GM23338 (cell line): Measurements from ENCODE around the gene CYB5D1. TPM values are rescaled to one million over a fixed set of nuclear protein-coding genes. Genes with fewer than 3 reads are reported as not detected.

ENCODE experiments used
- ATAC-seq: fragments of 200-7000 bp; cut with Tn5 transposase; 3 replicates; pipeline ENCODE4 v1.9.1; 2020
- DNase-seq: peaks from one replicate; pipeline ENCODE4 v3.0.0-alpha.2; 2015; ENCODE audit warnings: low spot score
- H2AFZ ChIP-seq: fragments of 200-600 bp; sonication (generic); 2 replicates; pipeline ENCODE4 v1.8.0; 2016; ENCODE audit warnings: antibody characterized with exemption, mild to moderate bottlenecking, moderate library complexity
- H3F3A ChIP-seq: fragments of 200-600 bp; sonication (generic); replicated peaks from 2 replicates; pipeline ENCODE4 v1.8.0; 2017; ENCODE audit warnings: antibody characterized with exemption, mixed run types, low read depth
- H3K27ac ChIP-seq: fragments of 200-600 bp; sonication (generic); 2 replicates; pipeline ENCODE4 v1.6.1; 2016; ENCODE audit warnings: low read depth
- H3K27me3 ChIP-seq: fragments of 200-600 bp; sonication (generic); 2 replicates; pipeline ENCODE4 v1.8.0; 2016; ENCODE audit warnings: mild to moderate bottlenecking, mixed run types, moderate library complexity; ENCODE audit not compliant: insufficient read depth
- H3K36me3 ChIP-seq: fragments of 200-600 bp; sonication (generic); 2 replicates; pipeline ENCODE4 v1.8.0; 2016; ENCODE audit warnings: mild to moderate bottlenecking; ENCODE audit not compliant: insufficient read depth
- H3K4me1 ChIP-seq: fragments of 200-600 bp; sonication (generic); 2 replicates; pipeline ENCODE4 v1.8.0; 2016; ENCODE audit warnings: mild to moderate bottlenecking, moderate library complexity; ENCODE audit not compliant: insufficient read depth
- H3K4me2 ChIP-seq: fragments of 200-600 bp; sonication (generic); 2 replicates; pipeline ENCODE4 v1.7.1; 2017; ENCODE audit warnings: mixed run types
- H3K4me3 ChIP-seq: fragments of 200-600 bp; sonication (generic); 2 replicates; pipeline ENCODE4 v1.6.1; 2016; ENCODE audit warnings: mixed run types
- H3K79me2 ChIP-seq: fragments of 200-600 bp; sonication (generic); replicated peaks from 2 replicates; pipeline ENCODE4 v1.8.0; 2017; ENCODE audit warnings: mild to moderate bottlenecking; ENCODE audit not compliant: insufficient read depth
- H3K9me2 ChIP-seq: fragments of 200-600 bp; sonication (generic); 2 replicates; pipeline ENCODE4 v1.8.0; 2017; ENCODE audit not compliant: insufficient read depth
- H4K20me1 ChIP-seq: fragments of 200-600 bp; sonication (generic); replicated peaks from 2 replicates; pipeline ENCODE4 v1.8.0; 2017; ENCODE audit warnings: mild to moderate bottlenecking; ENCODE audit not compliant: insufficient read depth
- H3K27ac Mint-ChIP-seq: 2 replicates; pipeline ENCODE4 v1.8.0; 2020; ENCODE audit warnings: inconsistent platforms, mild to moderate bottlenecking, moderate library complexity, mixed read lengths
- H3K27me3 Mint-ChIP-seq: 3 replicates; pipeline ENCODE4 v1.8.0; 2022; ENCODE audit warnings: low read depth, mild to moderate bottlenecking, moderate library complexity, mixed read lengths, inconsistent platforms; ENCODE audit not compliant: insufficient read depth, poor library complexity
- H3K36me3 Mint-ChIP-seq: 3 replicates; pipeline ENCODE4 v1.8.0; 2021; ENCODE audit warnings: low read depth, mild to moderate bottlenecking, inconsistent platforms, moderate library complexity, mixed read lengths
- H3K4me1 Mint-ChIP-seq: 3 replicates; pipeline ENCODE4 v1.8.0; 2020; ENCODE audit warnings: mild to moderate bottlenecking, inconsistent platforms, mixed read lengths
- H3K4me3 Mint-ChIP-seq: 3 replicates; pipeline ENCODE4 v1.8.0; 2021; ENCODE audit warnings: moderate library complexity, mild to moderate bottlenecking, inconsistent platforms, mixed read lengths
- H3K9me3 Mint-ChIP-seq: 3 replicates; pipeline ENCODE4 v1.8.0; 2020; ENCODE audit warnings: moderate library complexity, mild to moderate bottlenecking, inconsistent platforms, mixed read lengths
- CREB1 ChIP-seq: fragments of 250-450 bp; sonication (Bioruptor Pico); IDR thresholded peaks from 2 replicates; pipeline ENCODE4 v1.5.0; 2020; ENCODE audit warnings: low read depth, mild to moderate bottlenecking, moderate library complexity
- CTCF ChIP-seq, 2 experiments: fragments of 200-600 bp in 1 of 2; sonication (generic) in 1 of 2; conservative IDR thresholded peaks; 2 replicates each; pipeline versions ENCODE4 v1.5.1 to v1.6.1; 2016 to 2017; ENCODE audit warnings: antibody characterized with exemption in 2 of 2, low read depth in 2 of 2, mild to moderate bottlenecking in 2 of 2, moderate library complexity in 1 of 2
- ETS1 ChIP-seq: IDR thresholded peaks from 2 replicates; pipeline ENCODE4 v1.6.1; 2016; ENCODE audit warnings: antibody characterized with exemption
- EZH2 ChIP-seq: fragments of 200-600 bp; sonication (generic); IDR thresholded peaks from one replicate; pipeline ENCODE4 v1.8.0; 2017; ENCODE audit warnings: antibody characterized with exemption, mild to moderate bottlenecking, low read depth; ENCODE audit not compliant: unreplicated experiment
- EZH2phosphoT487 ChIP-seq: fragments of 200-600 bp; sonication (generic); IDR thresholded peaks from one replicate; pipeline ENCODE4 v1.8.1; 2018; ENCODE audit warnings: antibody characterized with exemption; ENCODE audit not compliant: unreplicated experiment
- JUNB ChIP-seq: IDR thresholded peaks from one replicate; pipeline ENCODE4 v1.6.1; 2016; ENCODE audit warnings: antibody characterized with exemption; ENCODE audit not compliant: unreplicated experiment
- NANOG ChIP-seq: IDR thresholded peaks from 2 replicates; pipeline ENCODE4 v1.6.1; 2016; ENCODE audit warnings: antibody characterized with exemption, borderline replicate concordance
- POLR2AphosphoS5 ChIP-seq: IDR thresholded peaks from 2 replicates; pipeline ENCODE4 v1.6.1; 2016; ENCODE audit warnings: antibody characterized with exemption, low read depth
- REST ChIP-seq: IDR thresholded peaks from one replicate; pipeline ENCODE4 v1.6.1; 2018; ENCODE audit warnings: antibody characterized with exemption; ENCODE audit not compliant: unreplicated experiment
- STAT1 ChIP-seq: IDR thresholded peaks from one replicate; pipeline ENCODE4 v1.6.1; 2016; ENCODE audit warnings: antibody characterized with exemption; ENCODE audit not compliant: unreplicated experiment
- ZNF114 ChIP-seq: fragments of 250-450 bp; sonication (Bioruptor Pico); IDR thresholded peaks from 2 replicates; pipeline ENCODE4 v1.5.0; 2020; ENCODE audit warnings: mild to moderate bottlenecking, moderate library complexity
- ZNF331 ChIP-seq: fragments of 250-450 bp; sonication (Bioruptor Pico); IDR thresholded peaks from 2 replicates; pipeline ENCODE4 v1.5.0; 2020; ENCODE audit warnings: low read depth, mild to moderate bottlenecking, moderate library complexity
- polyA plus RNA-seq: library from polyadenylated mRNA; unstranded; fragments of >200 nt; fragmentation: Nextera tagmentation; extraction: Ambion mirVana; gene quantifications from 2 replicates; pipeline ENCODE4 v1.2.1, GENCODE V29; 2016
- total RNA-seq: library from RNA; depleted of rRNA; stranded (reverse); fragments of >200 nt; shearing (Covaris generic); gene quantifications from 2 replicates; pipeline ENCODE4 v1.2.3, GENCODE V29; 2014

CYB5D1 gene
- total and polyA plus RNA-seq, 2 experiments from 2014 or later: 3.5 to 8.4 TPM

DNA sequence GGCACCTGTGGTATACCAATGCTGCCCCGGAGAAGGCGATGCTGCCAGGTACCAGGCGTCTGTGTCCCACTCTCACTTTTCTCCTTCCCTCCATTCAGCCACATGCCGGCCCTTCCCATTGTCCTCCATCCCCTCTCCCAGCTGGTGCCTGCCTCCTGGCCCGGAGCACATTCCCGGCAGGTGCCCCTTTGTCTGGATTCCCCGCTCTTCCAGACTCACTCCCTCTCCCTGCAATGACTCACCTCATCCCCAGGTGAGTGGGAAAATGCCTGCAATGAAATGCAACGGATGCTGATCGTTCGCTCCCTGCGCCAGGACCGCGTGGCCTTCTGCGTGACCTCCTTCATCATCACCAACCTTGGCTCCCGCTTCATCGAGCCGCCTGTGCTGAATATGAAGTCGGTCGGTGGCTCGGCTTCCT lies 34.2 kb upstream of the CYB5D1 start (continued):
- TF ChIP-seq REST (no peak), JUNB (no peak), POLR2AphosphoS5 (no peak), NANOG (no peak), ETS1 (no peak), EZH2 (no peak), STAT1 (no peak), CTCF (conservative IDR thresholded peaks at IDR 0.05; ENCODE audit: low read depth in 2 of 2) (no peak), ZNF114 (CRISPR knock-in tag) (no peak)

- Mint-ChIP-seq H3K4me1 (peaks cover 16% of the 10 kb centered on the region), H3K36me3 (no peaks in the 10 kb centered on the region), H3K27me3 (peaks cover 26% of the 10 kb centered on the region), H3K9me3 (no peaks in the 10 kb centered on the region), H3K4me3 (no peak overlapping the region; the same call in 2 of the 3 replicates), H3K27ac (no peak overlapping the region)
- Histone ChIP-seq H3F3A (no peaks in the 10 kb centered on the region), H3K36me3 (no peaks in the 10 kb centered on the region), H3K27me3 (peaks cover 37% of the 10 kb centered on the region; the same call in 1 of the 2 replicates), H3K27ac (no peak overlapping the region), H3K4me2 (no peak overlapping the region), H4K20me1 (no peaks in the 10 kb centered on the region), H3K4me1 (no peaks in the 10 kb centered on the region), H3K9me2 (no peaks in the 10 kb centered on the region), H3K4me3 (no peak overlapping the region), H2AFZ (peak overlapping the region; percentile 52; the same call in 1 of the 2 replicates), H3K79me2 (no peaks in the 10 kb centered on the region)
- ATAC-seq (no peak), DNase-seq (no peak)
- TF ChIP-seq NANOG: no peak
- TF ChIP-seq STAT1: no peak
- no peak for TF ChIP-seq POLR2AphosphoS5
- TF ChIP-seq ZNF331 (CRISPR knock-in tag): no peak
- TF ChIP-seq ETS1: no peak
- no peak for TF ChIP-seq EZH2phosphoT487
- no peak for TF ChIP-seq CREB1 (CRISPR knock-in tag)
Observed at GRCh38 chr17:7824021-7824924, 33.5 kb upstream of the CYB5D1 start.
